AG04450 (cell line): ENCODE results near the gene ETFRF1. TPM values are rescaled to one million over a fixed set of nuclear protein-coding genes. Genes with fewer than 3 reads are reported as not detected.

Source experiments
- CTCF ChIA-PET: fragments of 300-600, 350-600 bp; formaldehyde crosslinking; extraction: SDS; loops from one replicate; lab custom pipeline; 2022; ENCODE audit warnings: antibody characterized with exemption, inconsistent platforms; lab: Charles Lee
- POLR2A ChIA-PET: fragments of 350-600 bp; formaldehyde crosslinking; extraction: SDS; loops from one replicate; lab custom pipeline; 2021; ENCODE audit warnings: antibody characterized with exemption, inconsistent platforms; lab: Yijun Ruan, JAX
- DNase-seq: peaks from one replicate; pipeline ENCODE4 v3.0.0-alpha.2; 2011; ENCODE audit warnings: low read depth, low spot score
- H3K27ac ChIP-seq: one replicate; pipeline ENCODE4 v1.5.1; 2012; ENCODE audit warnings: low read depth, low read length, control low read depth
- H3K27me3 ChIP-seq: one replicate; pipeline ENCODE4 v1.6.0; 2012; ENCODE audit warnings: low read length; ENCODE audit not compliant: control insufficient read depth, insufficient read depth
- H3K4me3 ChIP-seq: 2 replicates; pipeline ENCODE4 v1.5.1; 2011; ENCODE audit warnings: mild to moderate bottlenecking, low read depth, low read length, control low read depth
- H3K9me3 ChIP-seq: 2 replicates; pipeline ENCODE4 v1.5.1; 2012; ENCODE audit warnings: low read length; ENCODE audit not compliant: control insufficient read depth, insufficient read depth
- CTCF ChIP-seq: IDR thresholded peaks from 2 replicates; pipeline ENCODE4 v1.5.1; 2011; ENCODE audit warnings: low read depth, low read length, control low read depth, inconsistent platforms
- polyA plus RNA-seq: library from polyadenylated mRNA; depleted of rRNA; stranded (reverse); fragments of >200 nt; gene quantifications from 2 replicates; pipeline ENCODE4 v1.2.3, GENCODE V29; 2011; rRNA removed

Gene ETFRF1
- polyA plus RNA-seq, 1 experiment = 26.6 TPM

- DNase-seq = no peak
- H3K27me3 ChIP-seq = no peaks in the 10 kb centered on the region
These were observed 59.3 kb downstream of the ETFRF1 start for GRCh38 chr12:25254271-25254880.

More at GRCh38 chr12:25254271-25254880, 59.3 kb downstream of the ETFRF1 start:
- no peak overlapping the region for H3K4me3 ChIP-seq
- no peak overlapping the region for H3K27ac ChIP-seq
- H3K9me3 ChIP-seq = no peaks in the 10 kb centered on the region; the same call in 1 of the 2 replicates
- ChIA-PET CTCF (no interaction called here), POLR2A (no interaction called here)
- no peak for TF ChIP-seq CTCF

Other genes with a start within 250 kb of the ETFRF1 start
- 61.1 and 62.8 TPM in 2 replicates for gene BCAT1, start 246.1 kb upstream of the ETFRF1 start, polyA plus RNA-seq
- gene DNAI7, start 77 bp upstream of the ETFRF1 start, polyA plus RNA-seq = 0.11 and 0.26 TPM in 2 replicates
- 19.0 and 24.2 TPM in 2 replicates for gene KRAS, start 55.7 kb downstream of the ETFRF1 start, polyA plus RNA-seq